ENCODE measurements around the gene CD72.
"Not testable (repeated sequence)": the region's sequence is repeated elsewhere in the genome, so short reads cannot be mapped to it uniquely, and the experiment has no call there.

CD72 gene

DNA sequence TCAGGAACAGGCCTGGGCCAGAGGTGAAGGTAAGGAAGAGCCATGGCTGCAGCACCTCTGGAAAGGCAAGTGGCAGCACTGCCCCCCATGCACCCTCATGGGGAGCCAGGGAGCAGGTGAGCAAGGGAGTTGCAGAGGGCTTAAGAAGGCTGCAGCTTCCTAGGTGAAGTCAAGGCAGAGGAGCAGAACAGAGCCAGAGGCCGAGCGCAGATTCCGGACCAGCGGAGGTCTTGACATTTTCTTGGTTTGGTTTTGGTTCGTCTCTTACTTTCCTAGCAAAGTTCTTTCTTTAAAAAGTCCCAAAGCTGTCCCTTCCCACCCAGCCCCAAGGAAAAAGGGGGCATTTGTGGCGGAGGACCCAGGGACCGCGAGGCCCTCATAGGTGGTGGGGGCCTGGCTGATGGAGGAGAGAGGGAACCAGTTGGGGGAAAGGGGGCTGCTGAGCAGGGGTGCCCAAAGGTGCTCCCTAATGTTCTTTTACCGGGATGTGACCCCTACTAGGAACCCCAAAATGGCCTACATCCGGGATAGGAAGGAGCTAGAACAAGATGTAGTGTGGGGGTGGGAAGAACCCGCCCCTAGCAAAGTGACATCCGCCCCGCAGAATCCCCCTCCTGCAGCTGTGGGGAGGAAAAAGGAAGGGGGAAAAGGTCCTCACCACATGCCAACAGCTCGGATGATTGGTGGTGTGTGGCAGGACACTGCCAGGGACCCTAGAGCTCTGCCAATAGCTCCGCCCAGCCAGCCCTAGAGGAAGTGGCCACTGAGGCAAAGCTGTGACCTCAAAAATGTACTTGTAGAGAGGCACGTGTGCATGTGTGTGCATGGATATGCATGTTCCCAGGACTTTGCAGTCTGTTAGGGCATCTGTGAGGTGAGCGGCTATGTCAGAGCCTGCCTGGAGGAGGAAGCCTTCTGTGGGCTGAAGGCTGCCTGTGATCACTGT lies 914 bp upstream of the CD72 start:
- DNase-seq (ENCODE audit: extremely low read depth in 1 of 2, low read depth in 1 of 2) = no peak

DNA sequence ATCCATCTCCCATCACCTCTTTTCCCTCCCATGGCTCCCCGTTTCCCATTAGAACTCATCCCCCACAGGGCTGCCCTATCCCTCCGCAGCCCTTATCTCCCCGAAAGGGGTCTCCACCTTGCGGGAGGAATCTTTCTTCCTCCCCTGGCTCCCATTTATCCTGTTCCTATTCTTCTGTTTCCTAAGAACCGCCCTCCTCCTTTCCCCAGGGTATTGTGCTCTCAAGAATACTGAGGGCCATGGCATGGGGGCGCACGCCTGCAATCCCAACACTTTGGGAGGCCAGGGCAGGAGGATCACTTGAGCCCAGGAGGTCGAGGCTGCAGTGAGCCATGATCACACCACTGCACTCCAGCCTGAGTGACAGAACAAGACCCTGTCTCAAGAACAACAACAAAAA lies 665 bp downstream of the CD72 start:
- no peak for DNase-seq (ENCODE audit: extremely low read depth in 1 of 2, low read depth in 1 of 2)

DNA sequence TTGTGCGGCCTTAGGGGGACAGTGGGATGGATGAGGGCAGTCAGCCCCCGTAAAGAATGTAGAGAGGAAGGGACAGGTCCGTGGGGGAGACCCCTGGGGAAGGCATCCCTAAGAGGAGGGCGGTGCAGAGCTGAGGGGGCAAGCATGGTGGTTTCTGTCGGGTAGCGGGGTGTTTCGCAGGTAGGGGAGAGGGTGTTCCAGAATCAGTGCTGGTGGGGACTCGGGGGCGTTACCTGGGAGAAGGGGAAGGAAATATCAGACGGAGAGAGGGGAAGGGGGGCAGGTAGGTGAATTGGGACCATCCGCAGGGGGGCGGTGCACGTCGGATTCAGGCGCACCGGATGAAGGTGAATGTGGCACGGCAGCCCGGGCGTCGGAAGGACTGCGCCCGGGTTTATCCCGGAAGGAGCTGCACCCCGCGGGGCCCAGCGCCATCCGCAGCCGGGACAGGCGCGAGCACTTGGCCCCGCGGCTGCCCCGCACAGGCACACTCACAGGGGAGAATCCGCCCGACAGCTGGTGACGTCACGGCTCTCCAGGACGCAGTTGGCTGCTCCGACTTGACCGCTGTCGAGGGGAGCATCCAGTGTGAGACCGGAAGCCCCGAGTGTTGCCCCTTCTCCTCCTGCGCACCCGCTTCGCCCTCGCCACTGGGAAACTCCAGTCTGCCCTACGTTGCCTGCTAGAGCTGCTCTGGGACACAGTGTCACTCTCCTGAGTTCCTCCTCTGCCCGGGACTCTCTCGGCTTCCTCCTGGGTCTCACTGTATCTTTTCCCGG lies 1.3 kb downstream of the CD72 start:
- peak in 1 of 2 donors; percentile 48 for DNase-seq (ENCODE audit: extremely low read depth in 1 of 2, low read depth in 1 of 2)

DNA sequence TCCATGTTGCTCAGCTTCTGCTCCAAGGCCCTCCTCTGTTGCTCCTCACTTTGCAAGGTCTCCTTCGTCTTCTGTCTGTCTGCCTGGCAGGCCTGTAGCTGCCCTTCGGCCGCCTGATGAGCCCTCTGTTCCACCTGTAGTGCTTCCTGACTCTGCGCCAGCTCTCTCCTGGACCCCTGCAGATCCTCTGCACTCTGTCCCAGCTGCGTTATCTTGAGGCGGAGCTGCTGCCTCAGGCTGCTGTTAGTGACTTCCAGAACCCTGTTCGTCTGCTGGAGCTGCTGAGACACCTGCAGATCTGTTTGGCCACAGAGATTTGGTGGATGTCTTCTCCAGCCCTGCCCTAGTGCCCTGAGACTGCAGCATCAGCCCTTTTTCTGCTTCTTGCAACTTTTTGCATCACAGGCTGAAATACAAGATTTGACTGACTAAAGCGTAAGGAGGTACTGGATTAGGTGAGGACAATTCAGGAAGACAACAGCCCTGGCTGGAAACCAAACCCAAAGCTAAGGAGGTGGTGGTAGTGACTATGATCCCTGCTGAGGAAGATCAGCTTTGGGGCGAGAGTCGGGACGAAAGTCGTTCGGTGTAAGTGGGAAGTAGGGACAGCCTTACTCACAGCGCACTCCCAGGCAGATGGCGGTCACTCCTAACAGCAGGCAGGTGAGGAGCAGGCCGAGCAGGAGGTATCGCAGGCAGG lies 2.1 kb downstream of the CD72 start:
- no peak for DNase-seq (ENCODE audit: extremely low read depth in 1 of 2, low read depth in 1 of 2)

DNA sequence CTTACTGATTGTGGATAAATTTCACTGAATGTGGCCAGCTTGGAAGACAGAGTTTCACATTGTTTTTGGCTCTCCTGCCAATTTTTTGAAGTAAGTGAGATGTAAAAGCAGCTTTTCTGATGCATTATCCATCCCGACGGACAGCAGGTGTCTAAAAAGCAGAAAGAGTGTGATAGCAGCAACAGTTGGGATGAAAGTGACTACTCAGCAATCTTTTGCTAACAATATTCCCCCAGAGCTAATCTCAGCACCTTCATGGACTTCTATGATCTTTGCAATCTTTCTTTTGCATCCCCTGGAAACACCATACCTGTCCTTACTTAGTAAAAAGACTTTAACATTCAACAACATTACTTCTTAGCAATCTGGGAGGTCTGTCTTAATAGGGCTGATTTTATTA lies 5.4 kb downstream of the CD72 start:
- DNase-seq (ENCODE audit: extremely low read depth in 1 of 2, low read depth in 1 of 2) = no peak

DNA sequence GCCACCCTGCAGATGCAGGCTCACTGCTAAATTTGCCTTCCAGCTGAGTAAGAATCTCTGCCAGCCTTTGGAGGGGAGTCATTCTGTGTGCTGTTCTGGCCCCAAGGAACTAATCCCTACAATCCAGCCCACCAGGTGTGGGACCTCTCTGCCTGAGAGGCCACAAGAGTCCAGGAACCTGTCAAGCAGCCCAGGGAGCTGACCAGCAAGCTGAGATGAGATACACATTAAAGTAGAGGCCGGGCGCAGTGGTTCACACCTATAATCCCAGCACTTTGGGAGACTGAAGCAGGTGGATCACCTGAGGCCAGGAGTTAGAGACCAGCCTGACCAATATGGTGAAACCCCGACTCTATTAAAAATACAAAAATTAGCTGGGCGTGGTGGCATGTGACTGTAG lies 6.1 kb downstream of the CD72 start:
- not testable (repeated sequence) for DNase-seq (ENCODE audit: extremely low read depth in 1 of 2, low read depth in 1 of 2)

DNA sequence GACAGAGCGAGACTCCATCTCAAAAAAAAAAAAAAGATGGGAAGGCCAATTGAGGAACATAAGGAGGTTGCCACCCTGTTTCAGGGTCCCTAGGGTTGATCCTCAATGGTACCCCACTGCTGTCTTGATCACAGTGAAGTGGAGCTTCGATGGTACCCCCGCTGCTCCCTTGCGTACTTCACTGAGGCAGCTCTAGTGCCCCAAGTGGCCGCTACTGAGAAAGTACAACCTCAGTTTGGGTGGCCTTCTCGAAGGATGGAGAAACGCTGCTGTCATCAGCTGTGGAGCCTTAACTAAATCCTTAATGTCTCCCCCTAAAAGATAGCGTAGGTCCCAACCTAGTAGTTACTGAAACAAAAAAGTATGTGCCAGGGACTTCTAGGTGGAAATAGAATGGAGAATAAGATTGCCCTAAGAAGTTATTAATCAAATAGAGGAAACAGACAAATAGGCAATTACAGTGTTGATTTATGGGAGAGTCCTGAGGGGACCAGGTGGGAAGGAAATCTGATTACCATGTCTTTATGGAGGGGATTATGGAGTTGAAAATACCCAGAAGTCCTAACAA lies 6.9 kb downstream of the CD72 start:
- DNase-seq (ENCODE audit: extremely low read depth in 1 of 2, low read depth in 1 of 2) = peak in 1 of 2 donors; percentile 41

DNA sequence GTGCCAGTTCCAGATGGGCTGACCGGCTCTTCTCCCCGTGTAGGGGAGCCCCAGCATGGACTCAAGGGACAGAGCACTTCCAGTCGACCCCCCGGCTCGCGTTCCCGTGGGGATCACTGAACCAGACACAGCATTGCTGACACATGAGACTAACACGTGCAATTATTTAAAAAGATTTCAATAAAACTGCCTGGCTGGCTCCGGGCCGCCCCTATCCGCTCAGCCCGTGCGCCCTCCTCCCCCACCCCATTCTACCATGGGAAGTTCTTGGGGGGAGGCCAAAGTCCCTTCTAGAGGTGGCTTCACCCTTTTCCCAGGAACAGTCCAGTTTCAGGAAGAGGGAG lies 8.4 kb downstream of the CD72 start:
- DNase-seq (ENCODE audit: extremely low read depth in 1 of 2, low read depth in 1 of 2) = no peak

DNA sequence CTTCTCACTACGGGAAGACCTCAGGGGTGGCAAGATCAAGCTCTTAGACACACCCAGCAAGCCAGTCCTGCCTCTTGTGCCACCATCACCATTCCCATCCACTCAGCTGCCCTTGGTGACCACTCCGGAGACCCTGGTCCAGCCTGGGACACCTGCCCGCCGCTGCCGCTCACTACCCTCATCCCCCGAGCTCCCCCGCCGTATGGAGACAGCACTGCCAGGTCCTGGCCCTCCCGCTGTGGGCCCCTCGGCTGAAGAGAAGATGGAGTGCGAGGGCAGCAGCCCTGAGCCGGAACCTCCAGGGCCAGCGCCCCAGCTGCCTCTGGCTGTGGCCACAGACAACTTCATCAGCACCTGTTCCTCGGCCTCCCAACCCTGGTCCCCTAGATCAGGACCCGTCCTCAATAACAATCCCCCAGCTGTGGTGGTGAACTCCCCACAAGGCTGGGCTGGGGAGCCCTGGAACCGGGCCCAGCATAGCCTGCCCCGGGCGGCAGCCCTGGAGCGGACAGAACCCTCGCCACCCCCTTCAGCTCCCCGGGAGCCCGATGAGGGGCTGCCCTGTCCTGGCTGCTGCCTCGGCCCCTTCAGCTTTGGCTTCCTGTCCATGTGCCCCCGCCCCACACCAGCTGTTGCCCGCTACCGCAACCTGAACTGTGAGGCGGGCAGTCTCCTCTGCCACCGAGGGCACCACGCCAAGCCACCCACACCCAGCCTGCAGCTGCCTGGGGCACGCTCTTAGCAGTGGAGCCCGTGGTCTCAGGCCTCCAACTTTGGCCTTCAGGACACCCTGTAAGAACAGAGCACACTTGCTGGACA lies 9.0 kb downstream of the CD72 start:
- no peak for DNase-seq (ENCODE audit: extremely low read depth in 1 of 2, low read depth in 1 of 2)

DNA sequence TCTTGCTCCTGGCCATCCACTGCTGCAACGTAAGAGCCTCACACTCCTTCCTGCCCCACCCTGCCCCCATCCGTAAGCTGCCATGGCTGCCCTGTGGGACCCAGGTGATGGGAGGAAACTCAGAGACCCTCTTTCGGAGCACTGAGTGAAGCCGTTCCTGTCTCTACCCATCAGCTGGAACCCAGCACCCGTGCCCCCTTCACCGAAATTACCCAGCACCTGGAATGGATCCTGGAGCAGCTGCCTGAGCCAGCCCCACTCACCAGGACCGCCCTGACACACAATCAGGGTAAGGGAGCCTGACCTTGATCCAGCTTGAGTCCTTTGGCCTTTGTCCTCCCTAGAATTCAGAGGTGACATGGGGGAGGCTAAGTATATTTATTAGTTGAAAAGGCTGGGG lies 10.0 kb downstream of the CD72 start:
- no peak for DNase-seq (ENCODE audit: extremely low read depth in 1 of 2, low read depth in 1 of 2)

DNA sequence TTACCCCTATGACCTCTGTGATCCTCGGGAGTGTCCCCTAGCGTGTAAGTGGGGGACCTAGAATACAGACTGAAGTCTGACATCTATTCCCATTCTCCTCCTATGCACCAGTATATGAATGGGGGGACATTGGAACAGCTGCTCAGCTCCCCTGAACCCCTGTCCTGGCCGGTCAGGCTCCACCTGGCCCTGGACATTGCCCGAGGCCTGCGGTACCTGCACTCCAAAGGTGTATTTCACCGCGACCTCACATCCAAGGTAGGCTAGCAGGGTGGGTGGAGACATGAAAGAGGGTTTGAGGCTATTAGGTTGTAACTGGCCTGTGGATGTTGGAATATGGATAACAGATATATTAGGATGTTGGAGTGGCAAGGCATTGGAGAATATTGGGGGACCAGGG lies 11.5 kb downstream of the CD72 start:
- no peak for DNase-seq (ENCODE audit: extremely low read depth in 1 of 2, low read depth in 1 of 2)

DNA sequence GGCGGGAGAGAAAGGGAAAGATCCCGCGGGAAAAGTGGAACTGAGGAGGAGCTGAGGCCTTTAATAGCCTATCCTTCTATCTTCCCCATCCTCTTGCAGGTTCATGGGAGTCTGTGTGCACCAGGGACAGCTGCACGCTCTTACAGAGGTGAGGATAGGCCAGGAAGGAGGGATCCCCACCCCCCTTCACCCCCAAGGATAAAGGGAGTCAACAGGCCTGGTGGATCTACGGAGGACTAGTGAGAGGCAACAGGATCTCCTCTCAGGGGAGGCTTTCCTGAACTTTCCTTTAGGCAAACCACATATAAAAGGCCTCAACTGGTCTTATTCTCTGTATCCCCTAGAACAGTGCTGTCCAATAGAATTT lies 12.1 kb downstream of the CD72 start:
- no peak for DNase-seq (ENCODE audit: extremely low read depth in 1 of 2, low read depth in 1 of 2)

DNA sequence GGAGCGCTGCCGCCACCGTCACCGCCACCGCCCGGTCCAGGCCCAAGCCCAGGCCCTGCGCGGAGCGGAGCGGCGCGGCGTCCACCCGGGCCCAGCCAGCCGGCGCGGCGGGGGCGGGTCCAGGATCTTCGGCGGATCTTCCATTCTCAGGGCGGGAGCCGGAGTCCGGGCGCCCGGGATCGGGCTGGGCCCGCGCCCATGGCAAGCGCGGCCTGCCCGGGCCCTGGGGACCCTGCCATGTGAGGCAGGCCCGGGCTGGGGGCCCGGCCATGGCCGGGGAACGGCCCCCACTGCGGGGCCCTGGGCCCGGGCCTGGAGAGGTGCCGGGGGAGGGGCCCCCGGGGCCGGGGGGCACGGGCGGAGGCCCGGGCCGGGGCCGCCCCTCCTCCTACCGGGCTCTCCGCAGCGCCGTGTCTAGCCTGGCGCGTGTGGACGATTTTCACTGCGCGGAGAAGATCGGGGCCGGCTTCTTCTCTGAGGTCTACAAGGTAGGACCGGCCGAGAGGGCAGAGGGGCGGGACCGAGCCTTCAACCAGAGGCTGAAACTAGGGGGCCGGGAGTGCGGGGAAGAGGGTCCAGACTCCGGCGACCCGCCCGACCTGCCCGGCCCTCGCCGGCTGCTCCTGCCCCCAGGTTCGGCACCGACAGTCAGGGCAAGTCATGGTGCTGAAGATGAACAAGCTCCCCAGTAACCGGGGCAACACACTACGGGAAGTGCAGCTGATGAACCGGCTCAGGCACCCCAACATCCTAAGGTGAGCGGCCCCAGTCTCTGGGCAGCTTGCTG lies 12.7 kb downstream of the CD72 start:
- DNase-seq (ENCODE audit: extremely low read depth in 1 of 2, low read depth in 1 of 2) = no peak

DNA sequence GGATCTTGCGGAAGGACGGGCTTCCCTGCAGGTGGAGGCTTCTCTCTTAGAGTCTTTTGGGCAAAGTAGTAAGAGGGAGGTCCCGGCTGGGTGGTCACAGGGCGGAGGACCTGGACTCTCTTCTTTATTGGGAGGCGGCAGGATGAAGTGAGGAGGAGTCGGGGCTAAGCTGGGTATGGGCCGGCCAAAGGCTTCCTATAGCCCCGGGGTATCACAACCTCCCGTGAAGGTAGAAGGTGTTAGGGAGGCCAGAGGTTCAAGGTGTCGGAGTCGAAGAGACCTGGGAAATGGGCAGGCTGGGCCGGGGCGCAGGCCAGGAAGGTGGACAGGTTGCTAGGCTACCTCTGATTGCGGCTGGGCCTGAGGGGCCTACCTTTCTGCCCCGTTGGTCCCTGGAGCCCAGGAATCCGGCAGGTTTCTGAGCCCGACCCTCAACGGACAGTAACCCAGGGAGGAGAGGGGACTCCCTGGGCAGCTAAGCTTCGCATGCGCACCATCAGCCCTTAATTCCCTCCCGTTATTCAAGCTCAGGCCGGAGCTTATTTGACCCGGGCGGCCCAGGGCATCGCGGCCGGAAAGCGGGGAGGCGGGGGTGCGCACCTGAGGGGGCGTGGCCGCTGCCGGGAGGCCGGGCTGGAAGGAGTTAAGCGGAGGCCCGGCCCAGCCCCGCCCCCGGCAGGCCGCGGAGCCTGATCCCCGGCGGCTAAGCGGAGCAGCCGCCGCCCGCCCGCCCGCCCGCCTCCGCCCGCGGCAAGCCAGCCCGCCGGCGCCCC lies 13.4 kb downstream of the CD72 start, which contains the start of gene TESK1:
Gene TESK1, plus strand, starts transcription at position 685 of the 773 bp plus-strand sequence. CDS start 358 bp downstream, outside the sequence.
- DNase-seq (ENCODE audit: extremely low read depth in 1 of 2, low read depth in 1 of 2) = peak in 1 of 2 donors; percentile 72

DNA sequence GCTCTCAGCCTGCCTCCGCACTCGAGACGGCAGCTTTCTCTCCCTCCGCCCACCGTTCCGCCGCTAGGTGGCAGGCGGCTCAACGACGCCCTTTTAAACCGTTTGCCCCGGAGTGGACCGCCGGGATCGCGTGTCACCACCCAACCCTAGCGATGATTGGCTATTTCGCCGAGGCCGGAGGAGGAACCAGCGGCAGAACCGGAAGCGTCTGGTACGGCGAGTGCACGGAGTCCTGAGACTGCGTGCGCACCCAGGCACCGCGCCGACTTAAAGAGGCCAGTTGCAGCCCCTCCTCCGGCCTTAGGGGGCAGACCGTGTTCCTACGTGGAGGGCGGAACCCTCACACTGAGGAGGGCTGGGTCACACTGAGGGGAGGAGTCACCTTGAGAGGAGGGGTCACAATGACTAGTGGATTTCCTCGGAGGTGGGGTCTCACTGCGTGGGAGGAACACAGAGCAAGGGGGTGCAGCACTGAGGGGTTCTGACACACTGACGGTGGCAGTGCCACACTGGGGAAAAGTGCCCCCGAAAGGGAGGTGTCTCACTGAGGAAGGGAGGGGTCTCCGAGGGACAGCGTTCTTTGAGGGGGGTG lies 14.1 kb downstream of the CD72 start:
- DNase-seq (ENCODE audit: extremely low read depth in 1 of 2, low read depth in 1 of 2) = peak; percentile 98 to 99

DNA sequence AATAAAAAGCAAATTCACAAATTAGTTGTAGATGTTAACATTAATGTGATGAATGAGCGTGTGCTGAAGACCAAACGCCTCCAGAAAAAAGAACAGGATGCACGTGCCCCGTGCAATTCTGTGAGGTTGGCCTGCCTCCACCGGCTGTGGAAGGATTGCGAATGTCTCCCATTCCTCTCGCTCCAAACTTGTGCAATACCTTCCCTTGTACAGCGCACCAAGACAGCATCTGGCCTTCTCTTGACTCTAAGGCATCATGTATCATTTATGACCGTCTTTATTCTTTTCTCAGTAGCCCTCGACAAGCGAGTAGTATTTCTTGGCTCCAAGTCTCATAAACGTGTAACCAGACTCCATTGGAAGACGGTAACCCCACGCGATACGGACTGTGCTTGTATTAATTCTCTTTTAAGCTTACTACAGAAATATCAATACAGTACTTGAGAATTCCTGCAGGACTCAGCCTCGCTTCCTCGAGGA lies 14.7 kb downstream of the CD72 start:
- no peak for DNase-seq (ENCODE audit: extremely low read depth in 1 of 2, low read depth in 1 of 2)

DNA sequence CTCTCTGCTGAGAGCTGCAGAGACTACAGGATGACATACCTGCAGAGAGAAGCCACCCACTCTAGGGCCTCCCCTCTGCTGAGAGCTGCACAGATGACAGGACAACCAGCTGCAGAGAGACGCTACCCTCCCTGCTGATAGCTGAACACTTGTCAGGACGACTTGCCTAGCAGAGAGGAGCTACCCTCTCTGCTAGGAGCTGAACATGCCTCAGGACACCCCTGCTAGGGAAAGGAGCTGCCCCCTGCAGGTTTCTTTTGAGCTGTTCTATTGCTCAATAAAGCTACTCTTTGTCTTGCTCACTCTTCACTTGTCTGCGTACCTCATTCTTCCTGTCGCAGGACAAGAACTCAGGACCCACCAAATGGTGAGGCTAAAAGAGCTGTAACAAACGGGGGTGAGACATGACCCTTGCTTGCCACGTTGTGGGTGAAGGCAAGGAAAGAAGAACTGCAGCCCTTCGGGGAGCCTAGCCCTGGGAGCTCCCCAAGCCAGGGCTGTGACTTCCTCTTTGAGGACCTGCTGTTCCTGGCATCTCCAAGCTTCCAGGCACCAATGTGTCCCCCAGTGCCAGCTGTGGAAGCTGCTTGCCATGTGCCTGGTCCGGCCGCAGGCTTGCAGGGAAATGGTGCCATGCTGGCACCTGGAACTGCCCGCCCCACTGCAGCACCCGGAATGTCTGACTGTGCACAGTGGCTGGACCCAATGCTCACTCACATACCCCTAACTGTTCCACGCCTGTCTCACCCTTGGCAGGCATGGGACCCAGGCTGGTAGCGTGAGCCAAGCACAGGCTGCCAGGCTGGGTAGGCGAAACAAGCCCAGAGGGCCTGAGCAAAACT lies 18.2 kb downstream of the CD72 start:
- DNase-seq (ENCODE audit: extremely low read depth in 1 of 2, low read depth in 1 of 2) = no peak

All from activated CD8-positive, alpha-beta memory T cell treated with anti-CD3 and anti-CD28 coated beads for 1 hour (primary cell).